Measurements from ENCODE around the gene IGFBP2. TPM values are rescaled to one million over a fixed set of nuclear protein-coding genes. Genes with fewer than 3 reads are reported as not detected.

Gene IGFBP2
- total RNA-seq, 1 donor from 2014 or later: 41.1 TPM

- FAIRE-seq (no peak), DNase-seq (ENCODE audit: low read depth) (no peak)
- Histone ChIP-seq H3K4me3 (ENCODE audit: low read depth, low read length) (no peak overlapping the region), H3K27me3 (ENCODE audit: control insufficient read depth, insufficient read depth, low read length) (peaks cover 1% of the 10 kb centered on the region), H3K36me3 (ENCODE audit: control insufficient read depth, insufficient read depth, low read length) (no peaks in the 10 kb centered on the region)
- TF ChIP-seq CTCF (IDR thresholded peaks at IDR 0.05; ENCODE audit: insufficient read depth, low read length, severe bottlenecking): no peak
These were observed 40.4 kb downstream of the IGFBP2 start for GRCh38 chr2:216673609-216674008.

- no peaks in the 10 kb centered on the region for H3K36me3 ChIP-seq (ENCODE audit: control insufficient read depth, insufficient read depth, low read length)
- DNase-seq (ENCODE audit: low read depth) (no peak), FAIRE-seq (no peak)
These were observed 41.2 kb downstream of the IGFBP2 start for GRCh38 chr2:216674376-216674775.

GRCh38 chr2:216676630-216677029 lies 43.4 kb downstream of the IGFBP2 start:
- Histone ChIP-seq H3K27me3 (ENCODE audit: control insufficient read depth, insufficient read depth, low read length) (peaks cover 1% of the 10 kb centered on the region), H3K36me3 (ENCODE audit: control insufficient read depth, insufficient read depth, low read length) (no peaks in the 10 kb centered on the region), H3K4me3 (ENCODE audit: low read depth, low read length) (no peak overlapping the region)
- TF ChIP-seq CTCF (IDR thresholded peaks at IDR 0.05; ENCODE audit: insufficient read depth, low read length, severe bottlenecking): no peak
- no peak for FAIRE-seq
- DNase-seq (ENCODE audit: low read depth): no peak

More at GRCh38 chr2:216674376-216674775, 41.2 kb downstream of the IGFBP2 start:
- Histone ChIP-seq H3K4me3 (ENCODE audit: low read depth, low read length) (no peak overlapping the region), H3K27me3 (ENCODE audit: control insufficient read depth, insufficient read depth, low read length) (peaks cover 1% of the 10 kb centered on the region)
- no peak for TF ChIP-seq CTCF (IDR thresholded peaks at IDR 0.05; ENCODE audit: insufficient read depth, low read length, severe bottlenecking)

- FAIRE-seq (no peak), DNase-seq (ENCODE audit: low read depth) (peak; percentile 65)
- H3K36me3 ChIP-seq (ENCODE audit: control insufficient read depth, insufficient read depth, low read length): no peaks in the 10 kb centered on the region
- H3K4me3 ChIP-seq (ENCODE audit: low read depth, low read length): no peak overlapping the region
- peaks cover 1% of the 10 kb centered on the region for H3K27me3 ChIP-seq (ENCODE audit: control insufficient read depth, insufficient read depth, low read length)
- TF ChIP-seq CTCF (IDR thresholded peaks at IDR 0.05; ENCODE audit: insufficient read depth, low read length, severe bottlenecking): no peak
These were observed 44.3 kb downstream of the IGFBP2 start for GRCh38 chr2:216677439-216678097.

GRCh38 chr2:216678098-216678465 lies 44.9 kb downstream of the IGFBP2 start:
- no peak for TF ChIP-seq CTCF (IDR thresholded peaks at IDR 0.05; ENCODE audit: insufficient read depth, low read length, severe bottlenecking)
- DNase-seq (ENCODE audit: low read depth) (no peak), FAIRE-seq (no peak)
- H3K27me3 ChIP-seq (ENCODE audit: control insufficient read depth, insufficient read depth, low read length): peaks cover 1% of the 10 kb centered on the region
- no peak overlapping the region for H3K4me3 ChIP-seq (ENCODE audit: low read depth, low read length)
- H3K36me3 ChIP-seq (ENCODE audit: control insufficient read depth, insufficient read depth, low read length): no peaks in the 10 kb centered on the region

Data from bronchial epithelial cell (primary cell).